Activated CD8-positive, alpha-beta memory T cell treated with anti-CD3 and anti-CD28 coated beads for 24 hours (primary cell): Measurements from ENCODE around the gene POU4F3.
"Not testable (repeated sequence)": the region's sequence is repeated elsewhere in the genome, so short reads cannot be mapped to it uniquely, and the experiment has no call there.

ENCODE experiments used
- DNase-seq: peaks from one replicate; pipeline ENCODE4 v3.0.0-alpha.2; 2020

Gene POU4F3, protein sequence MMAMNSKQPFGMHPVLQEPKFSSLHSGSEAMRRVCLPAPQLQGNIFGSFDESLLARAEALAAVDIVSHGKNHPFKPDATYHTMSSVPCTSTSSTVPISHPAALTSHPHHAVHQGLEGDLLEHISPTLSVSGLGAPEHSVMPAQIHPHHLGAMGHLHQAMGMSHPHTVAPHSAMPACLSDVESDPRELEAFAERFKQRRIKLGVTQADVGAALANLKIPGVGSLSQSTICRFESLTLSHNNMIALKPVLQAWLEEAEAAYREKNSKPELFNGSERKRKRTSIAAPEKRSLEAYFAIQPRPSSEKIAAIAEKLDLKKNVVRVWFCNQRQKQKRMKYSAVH

DNA sequence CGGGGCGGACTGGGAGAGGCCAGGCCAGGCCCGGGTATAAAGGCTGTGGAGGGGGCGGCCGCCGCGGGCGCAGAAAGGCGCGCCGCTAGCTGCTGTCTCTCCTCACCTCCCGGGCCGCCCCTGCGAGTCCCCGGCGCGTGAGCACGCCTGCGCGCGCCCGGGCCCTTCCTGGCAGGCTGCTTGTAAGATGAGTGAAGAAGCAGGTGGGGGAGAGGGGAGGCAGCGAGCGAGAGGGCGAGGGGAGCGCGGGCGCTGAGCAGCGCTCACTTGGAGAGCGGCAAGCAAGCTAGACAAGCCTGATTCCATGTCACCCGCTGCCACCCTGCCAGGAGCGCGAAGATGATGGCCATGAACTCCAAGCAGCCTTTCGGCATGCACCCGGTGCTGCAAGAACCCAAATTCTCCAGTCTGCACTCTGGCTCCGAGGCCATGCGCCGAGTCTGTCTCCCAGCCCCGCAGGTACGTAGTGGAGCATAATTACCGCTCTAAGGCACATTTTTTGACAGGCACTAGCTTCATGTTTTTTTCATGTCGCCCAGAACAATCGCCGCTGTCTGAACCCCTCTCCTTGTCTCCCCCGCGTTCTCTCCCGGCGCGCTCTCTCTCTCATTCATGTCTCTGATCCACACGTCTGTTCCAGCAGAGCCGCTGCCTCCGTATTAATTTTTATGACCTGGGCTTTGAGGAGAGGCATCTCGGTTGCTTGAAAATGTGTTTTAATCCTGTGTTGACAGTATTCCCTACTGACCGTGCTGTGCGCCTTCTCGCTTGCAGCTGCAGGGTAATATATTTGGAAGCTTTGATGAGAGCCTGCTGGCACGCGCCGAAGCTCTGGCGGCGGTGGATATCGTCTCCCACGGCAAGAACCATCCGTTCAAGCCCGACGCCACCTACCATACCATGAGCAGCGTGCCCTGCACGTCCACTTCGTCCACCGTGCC is at the start of gene POU4F3:
Gene POU4F3 (plus strand): TSS at position 66 of the 941 bp plus-strand sequence. CDS start 274 bp downstream, at position 340.
- no peak for DNase-seq

DNA sequence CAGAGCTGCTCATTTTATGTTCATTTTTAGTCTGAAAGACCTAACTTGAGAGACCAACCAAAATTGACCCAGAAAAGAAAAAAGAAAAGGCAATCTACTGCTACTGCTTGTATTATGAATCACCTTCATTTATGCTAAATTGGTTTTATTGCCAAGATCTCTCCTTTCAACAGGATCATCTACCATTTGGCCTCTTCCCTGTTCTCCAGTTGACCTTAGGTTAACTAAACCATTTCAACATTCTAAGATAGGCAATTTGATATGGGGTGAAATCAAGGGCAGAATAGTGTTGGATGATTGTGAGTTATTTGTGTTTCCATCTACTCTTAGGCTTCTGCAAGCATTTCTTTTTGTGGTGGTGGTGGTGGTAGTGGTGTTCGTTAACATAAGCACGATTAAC is 48.3 kb upstream of the POU4F3 start:
- no peak for DNase-seq

DNA sequence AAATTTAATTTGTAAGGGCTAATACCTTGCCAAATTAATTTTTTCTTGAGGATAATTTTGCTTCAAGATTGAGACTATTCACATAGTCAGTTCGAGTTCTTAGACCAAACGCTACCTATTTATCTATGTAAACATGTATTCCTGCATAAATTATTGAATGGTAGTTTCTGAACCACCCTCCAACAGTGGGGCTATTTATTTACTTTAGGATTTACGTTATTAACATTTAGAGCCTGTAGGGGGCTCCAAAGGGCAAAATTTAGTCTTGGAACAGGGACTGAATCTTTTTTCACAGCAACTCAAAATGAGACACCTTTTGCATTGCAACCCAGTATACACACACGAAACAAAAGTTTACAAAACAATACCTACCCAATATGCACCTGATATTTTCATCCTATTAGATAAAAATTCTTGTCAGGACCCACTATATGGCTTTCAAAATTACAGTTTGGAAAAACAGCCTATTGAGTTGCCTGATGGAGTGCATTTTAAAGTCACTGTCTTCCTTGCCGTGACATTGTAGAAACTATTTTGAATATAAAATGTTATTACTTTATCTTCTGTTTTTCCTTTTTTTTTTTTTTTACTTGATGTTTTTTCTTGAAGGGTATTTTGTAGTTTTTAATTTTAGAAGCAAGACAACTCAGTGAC is 47.1 kb upstream of the POU4F3 start:
- DNase-seq: no peak

DNA sequence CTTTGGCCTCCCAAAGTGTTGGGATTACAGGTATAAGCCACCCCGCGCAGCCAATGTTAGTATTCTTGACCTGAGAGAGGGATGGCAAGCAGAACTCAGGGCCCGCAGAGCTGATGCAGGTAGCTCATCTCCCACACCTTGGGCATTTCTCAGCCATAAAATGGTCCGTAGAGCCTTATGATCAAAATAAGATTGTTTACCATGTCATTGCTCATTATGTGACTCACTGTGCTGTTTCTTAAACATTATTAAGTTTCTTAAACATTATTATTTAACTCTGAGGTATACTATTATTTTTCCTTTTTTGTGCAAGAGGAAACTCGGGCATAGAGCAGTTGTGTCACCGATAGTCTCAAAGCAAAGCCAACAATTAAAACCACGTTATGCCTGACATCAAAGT is 42.4 kb upstream of the POU4F3 start:
- DNase-seq: no peak

DNA sequence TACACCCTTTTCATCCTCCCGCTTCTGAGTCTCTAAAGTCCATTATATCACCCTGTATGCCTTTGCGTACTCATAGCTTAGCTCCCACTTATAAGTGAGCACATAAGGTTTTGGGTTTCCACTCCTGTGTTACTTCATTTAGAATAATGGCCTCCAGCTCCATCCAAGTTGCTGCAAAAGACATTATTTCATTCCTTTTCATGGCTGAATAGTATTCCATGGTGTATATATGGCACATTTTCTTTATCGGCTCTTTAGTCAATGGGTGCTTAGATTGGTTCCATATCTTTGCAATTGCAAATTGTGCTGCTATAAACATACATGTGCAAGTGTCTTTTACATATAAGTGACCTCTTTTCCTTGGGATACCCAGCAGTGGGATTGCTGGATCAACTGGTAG is 39.7 kb upstream of the POU4F3 start:
- not testable (repeated sequence) for DNase-seq

DNA sequence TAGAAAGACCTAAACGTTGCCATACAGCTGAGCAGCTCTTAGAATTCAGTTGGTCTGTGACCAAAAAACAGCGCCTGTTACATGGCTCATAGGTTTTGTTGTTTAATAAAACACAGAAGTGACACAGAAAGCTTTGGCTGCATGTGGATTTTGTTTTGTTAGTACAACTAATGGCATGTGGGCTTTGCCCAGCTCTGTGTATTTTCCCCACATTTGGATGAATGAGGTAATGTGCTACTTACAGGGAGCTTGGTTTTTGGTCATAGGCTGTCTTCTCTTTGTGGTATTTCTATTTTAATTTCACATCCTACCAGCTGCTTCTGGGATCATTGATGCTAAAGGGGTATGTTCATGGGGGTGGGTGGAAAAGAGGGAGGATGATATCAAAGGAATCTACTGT is 37.0 kb upstream of the POU4F3 start:
- no peak for DNase-seq

DNA sequence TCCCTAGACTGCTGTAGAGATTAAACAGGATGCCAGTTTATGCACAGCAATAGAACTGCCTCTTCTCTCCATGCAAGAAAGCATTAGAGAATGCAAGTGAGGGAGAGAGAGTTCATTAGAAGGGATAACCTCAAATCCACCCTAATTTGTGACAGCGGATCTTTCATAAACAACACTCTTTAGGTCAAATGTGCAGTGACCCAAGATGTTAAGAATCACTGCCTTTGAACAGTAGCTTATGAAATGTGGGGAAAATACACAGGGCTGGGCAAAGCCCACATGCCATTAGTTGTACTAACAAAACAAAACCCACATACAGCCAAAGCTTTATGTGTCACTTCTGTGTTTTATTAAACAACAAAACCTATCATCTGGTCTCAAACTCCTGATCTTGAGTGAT is 36.2 kb upstream of the POU4F3 start:
- no peak for DNase-seq

DNA sequence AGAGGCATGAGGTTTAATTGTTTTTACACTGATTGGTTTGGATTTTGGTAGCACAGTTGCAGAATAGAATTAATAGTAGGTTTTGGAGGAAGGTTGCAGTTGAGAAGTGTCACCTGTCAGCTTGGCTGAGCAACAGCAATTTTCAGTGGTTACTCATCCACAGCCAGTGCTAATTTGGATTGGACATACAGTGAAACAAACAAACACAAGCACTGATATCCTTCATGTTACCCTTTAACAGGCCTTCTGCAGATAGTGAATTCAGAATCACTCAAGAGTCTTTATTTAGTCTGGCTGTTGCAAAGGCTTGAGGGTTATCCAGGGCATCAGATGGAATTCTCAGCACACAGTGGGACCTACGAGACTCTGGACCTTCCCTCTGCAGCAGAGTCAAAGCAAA is 31.8 kb upstream of the POU4F3 start:
- DNase-seq: no peak

DNA sequence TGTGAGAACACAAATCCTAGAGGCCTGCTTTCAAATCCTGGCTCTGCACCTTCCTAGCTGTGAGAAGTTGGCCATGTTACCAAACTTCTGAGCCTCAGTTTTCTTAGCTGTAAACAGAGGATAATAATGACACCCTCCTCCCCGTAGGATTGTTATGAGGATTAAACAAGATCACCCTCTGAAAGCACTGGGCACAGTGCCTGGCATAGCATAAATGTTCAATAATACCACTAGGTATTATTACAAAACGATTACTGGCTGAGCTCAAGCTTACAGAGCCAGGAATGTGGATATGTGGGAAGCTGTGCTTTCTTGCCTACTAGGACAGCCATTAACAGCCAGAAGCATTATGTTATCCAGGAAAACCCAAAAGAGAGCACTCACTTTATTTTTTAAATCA is 30.8 kb upstream of the POU4F3 start:
- no peak for DNase-seq

DNA sequence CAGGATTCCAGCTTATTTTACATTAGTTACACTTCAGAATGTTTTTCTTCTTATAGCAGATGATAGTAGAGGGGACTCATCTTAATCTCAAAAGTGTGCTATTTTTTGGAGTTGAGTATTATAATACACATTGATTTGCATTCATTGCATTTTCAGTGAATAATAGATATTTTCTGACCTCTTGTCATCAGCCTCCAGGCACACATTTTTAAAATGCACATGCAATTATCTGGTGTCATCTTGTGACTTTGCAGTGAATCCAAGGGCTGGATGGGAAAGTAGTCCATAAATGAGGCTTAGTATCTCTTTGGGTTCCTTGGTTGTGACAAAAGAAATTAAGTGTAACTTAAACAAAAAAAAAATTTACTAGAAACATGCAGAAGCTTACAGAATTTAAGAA is 28.1 kb upstream of the POU4F3 start:
- no peak for DNase-seq

DNA sequence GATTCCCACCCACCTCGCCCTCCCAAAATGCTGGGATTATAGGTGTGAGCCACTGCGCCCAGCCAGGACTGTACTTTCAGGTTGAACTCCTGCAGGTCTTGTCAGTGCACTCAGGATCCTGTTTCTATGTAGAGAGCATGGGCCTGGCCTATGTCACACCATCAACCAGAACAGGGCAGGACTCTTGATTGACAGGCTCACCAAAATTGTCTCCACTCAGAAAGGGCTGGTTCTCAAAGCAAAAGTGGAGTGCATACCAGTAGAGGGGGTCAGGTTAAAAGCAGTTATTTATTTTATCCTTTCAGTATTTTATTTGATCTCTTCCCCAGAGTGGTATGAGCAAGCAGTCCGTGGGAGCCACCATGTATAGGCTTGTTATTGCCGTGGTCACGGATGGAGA is 27.4 kb upstream of the POU4F3 start:
- no peak for DNase-seq

DNA sequence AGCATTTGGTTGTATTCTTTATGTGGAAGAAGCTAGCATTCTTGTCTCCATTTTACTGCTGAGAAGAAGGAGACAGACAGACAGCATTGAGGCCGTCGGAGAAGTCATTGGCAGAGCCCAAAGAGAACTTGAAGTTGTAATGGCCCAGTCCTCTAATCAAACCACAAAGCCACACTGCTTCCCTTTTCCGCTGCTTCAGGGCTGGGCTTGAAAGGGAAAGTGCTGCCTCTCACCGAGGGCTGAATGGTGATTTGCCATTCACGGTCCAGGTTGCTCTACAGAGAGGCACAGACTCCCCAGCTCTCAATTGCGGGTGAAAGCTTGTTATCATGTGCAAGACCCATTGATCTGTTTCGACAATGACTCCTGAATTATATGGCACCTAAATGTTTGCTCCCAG is 25.6 kb upstream of the POU4F3 start:
- DNase-seq: no peak

DNA sequence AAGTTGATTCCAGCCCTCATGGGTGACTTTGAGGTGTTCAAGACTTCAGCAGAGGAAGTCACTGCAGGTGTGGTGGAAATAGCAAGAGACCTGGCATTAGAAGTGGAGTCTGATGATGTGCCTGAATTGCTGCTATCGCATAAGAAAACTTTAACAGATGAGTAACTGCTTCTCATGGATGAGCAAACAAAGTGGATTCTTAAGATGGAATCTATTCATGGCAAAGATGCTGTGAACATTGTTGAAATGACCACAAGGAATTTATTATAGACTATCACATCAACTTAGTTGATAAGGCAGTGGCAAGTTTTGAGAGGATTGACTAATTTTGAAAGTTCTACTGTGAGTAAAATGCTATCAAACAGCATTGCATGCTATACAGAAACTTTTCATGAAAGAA is 17.1 kb upstream of the POU4F3 start:
- no peak for DNase-seq

DNA sequence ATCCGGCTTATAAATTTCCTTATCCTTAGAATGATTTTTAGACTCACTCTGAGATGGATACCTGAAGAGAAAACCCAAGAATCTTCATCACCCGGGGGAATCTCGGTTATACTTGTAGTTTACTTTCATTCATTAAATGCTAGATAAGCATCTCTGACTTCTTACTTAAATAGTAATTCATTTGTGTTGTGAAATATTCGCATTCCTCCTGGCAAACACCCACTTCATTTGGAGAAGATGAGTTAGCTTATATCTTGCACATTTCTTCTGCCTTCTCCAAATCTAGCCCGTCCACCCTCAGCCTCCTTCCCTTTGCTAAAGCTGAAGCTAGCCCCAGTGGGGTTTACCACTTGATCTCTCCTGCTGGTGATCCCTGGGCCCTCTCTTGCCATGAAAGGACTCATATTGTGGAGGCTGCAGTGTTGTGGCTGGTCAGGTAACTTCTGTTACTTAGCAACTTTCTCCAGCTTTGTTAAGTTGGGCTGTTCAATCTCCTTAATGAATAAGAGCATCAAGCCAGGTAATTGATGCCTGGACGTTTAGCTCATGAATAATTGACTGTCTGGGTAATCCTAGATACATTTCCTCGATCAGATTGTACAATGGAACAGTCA is 11.3 kb upstream of the POU4F3 start:
- no peak for DNase-seq

DNA sequence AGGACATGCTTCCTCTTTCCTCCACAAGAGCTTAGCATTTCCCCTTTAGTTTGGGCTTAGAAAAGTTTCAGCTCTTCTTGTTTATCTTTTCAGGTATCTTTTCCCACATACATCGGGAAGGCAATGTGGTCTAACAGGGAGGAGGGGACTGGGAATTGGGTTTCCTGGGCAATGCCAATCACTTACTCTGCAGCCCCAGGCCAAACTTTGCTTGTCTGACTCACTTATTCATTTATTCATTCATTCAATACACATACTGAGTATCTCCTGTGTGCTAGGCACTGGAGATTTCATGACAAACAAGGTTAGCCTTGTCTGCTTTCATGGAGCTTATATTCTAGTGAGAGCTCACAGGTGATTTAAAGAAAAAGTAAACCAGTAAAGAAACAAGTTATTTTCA is 10.7 kb upstream of the POU4F3 start:
- DNase-seq: no peak

DNA sequence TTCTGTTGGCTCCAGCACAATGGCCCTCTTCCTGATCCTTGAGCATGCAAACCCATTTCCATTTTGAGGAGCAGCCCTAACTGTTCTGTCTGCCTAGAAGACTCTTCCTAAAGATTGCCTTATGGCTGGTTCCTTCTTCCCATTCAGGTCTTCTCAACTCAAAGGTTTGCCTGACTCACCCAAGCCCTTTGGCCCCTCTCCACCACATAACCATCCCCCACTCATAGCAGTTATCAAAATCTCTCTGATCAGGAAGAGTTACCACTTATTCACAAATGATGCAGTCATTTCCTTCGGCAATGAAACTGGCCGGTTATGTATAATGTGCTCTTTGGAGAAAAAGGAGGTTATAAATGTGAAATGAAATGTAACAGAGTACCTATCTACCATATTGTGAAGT is 8.9 kb upstream of the POU4F3 start:
- no peak for DNase-seq

DNA sequence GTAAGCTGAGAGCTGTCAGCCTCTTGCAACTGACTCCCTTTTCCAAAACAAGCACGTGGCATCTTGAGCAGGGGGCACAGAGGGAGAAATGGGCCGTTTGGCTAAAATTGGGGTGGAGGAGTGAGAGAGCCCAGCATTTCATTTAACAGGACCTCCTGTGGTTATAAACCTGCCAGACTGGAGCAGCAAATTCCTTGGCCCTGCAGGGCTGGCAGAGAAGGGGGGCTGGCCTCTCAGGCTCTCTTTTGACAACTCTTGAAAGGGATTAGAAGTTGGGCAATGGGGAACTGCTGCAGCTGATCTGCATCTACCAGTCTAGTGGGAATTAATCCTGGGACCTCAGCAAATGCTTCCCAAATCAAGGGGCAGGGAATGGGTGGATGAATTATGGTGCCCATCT is 7.2 kb upstream of the POU4F3 start:
- no peak for DNase-seq

DNA sequence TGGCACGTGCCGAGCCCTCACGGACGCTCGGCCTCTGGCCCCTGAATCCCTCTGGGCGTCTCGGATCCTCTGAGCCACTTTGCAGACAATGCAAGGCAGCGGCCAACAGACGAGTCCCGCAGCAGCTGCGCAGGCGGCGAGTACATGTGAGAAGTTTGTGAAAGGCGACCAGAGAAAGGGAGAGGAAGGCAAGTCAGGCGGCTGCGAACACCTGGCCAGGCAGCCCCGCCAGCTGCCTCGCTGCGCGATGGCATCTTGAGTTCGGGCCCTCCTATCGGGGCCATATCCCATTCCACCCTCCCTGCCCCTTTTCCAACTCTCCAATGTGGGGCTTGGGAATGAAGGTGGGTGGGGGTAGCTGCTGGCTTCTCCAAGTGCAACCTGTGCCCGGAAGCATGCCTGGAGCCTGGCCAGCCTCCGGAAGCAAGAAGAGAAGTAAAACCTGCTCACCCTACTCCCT is 4.5 kb upstream of the POU4F3 start:
- DNase-seq: no peak

DNA sequence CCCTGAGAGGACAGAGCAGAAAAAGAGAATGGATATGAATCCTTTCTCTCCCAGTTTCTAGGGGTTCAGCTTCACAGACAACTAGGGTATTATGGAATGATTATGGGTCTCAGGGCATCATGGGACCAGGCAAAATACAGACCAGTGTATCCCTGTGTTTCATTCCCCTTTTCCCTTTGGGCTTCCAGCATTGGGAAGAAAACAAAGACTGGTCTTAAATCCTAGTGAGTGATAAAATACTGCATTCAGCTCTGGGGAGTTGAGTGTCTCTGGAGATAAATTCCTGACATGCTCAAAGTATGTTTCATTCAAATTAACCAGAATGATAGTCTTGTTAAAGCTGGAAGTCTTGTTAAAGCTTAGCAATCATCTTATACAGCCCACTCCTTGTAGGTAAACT is 2.4 kb upstream of the POU4F3 start:
- no peak for DNase-seq

DNA sequence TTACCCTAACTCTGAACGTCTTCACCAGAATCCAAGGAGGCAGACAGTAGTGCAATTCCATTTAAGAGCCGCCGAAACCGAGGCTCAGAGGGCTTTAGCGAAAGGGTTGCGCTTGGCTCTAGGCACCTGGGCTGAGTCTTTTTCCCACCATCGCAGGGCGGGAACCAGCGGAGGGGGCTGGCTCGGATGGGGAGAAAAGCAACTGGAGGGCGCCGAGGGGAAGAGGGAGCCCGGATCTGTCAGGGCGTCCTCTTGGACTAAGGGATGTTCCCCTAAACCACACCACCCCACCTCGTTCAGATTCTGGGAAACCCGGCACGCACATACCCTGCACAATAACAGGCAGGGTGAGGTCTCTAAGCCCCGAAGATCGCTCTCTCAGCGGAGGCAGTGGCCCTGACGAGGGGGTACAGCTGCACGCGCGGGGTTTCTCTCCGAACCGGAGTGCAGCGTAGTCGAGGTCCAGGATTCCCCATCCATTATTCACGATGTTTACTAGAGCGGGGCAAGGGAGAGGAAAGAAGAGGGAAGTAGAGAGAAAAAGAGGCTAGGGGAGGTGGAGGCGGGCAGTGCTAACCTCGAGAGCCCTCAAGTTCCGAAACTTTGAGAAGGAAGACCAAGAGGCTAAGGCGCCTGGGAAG is 1.3 kb upstream of the POU4F3 start:
- DNase-seq: no peak

DNA sequence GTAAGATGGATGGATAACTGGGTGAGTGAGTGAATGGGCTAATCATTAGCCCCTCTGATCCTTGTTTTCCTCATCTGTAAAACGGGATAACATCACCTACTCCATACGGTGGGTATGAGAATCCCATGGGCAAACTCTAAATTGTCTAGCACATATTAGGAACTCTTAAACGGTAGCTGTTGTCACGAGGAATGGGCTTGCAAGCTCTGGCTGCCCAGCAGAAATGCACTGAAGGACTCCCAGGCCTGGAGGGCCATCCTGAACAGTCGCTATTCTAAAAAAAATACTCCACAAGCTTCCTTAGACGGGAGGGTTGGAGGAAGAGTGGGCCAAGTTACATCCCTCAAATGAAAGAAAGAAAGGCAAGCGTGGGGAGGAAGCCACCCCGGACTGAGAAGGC is 711 bp upstream of the POU4F3 start:
- DNase-seq: no peak

DNA sequence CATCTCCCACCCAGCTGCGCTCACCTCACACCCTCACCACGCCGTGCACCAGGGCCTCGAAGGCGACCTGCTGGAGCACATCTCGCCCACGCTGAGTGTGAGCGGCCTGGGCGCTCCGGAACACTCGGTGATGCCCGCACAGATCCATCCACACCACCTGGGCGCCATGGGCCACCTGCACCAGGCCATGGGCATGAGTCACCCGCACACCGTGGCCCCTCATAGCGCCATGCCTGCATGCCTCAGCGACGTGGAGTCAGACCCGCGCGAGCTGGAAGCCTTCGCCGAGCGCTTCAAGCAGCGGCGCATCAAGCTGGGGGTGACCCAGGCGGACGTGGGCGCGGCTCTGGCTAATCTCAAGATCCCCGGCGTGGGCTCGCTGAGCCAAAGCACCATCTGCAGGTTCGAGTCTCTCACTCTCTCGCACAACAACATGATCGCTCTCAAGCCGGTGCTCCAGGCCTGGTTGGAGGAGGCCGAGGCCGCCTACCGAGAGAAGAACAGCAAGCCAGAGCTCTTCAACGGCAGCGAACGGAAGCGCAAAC is 1.1 kb downstream of the POU4F3 start:
- no peak for DNase-seq
